SH-SY5Y (cell line): ENCODE results near the gene ASCC2.

Experiments
- GATA2 ChIP-seq: IDR thresholded peaks from 2 replicates; pipeline ENCODE4 v1.6.1; 2011; ENCODE audit warnings: mild to moderate bottlenecking, low read depth, low read length
- GATA3 ChIP-seq: IDR thresholded peaks from 2 replicates; pipeline ENCODE4 v1.6.1; 2011; ENCODE audit warnings: low read depth, mild to moderate bottlenecking, low read length, moderate library complexity

- TF ChIP-seq GATA2 = no peak
- no peak for TF ChIP-seq GATA3
Observed at GRCh38 chr22:29815580-29815979, 22.5 kb downstream of the ASCC2 start.
